SK-N-SH treated with all-trans-retinoic acid at 6 μM for 48 hours (cell line): ENCODE results near the gene RNF148.

Experiments
- BACH2 ChIP-seq: fragments of 250-450 bp; sonication (Bioruptor Pico); IDR thresholded peaks from 2 replicates; pipeline ENCODE4 v1.9.0; 2021; ENCODE audit warnings: mild to moderate bottlenecking, borderline replicate concordance
- ESRRG ChIP-seq: fragments of 250-450 bp; sonication (Bioruptor Pico); IDR thresholded peaks from 2 replicates; pipeline ENCODE4 v1.6.1; 2021; ENCODE audit warnings: mild to moderate bottlenecking
- ISL1 ChIP-seq: fragments of 250-450 bp; sonication (Bioruptor Pico); IDR thresholded peaks from 2 replicates; pipeline ENCODE4 v2.1.2; 2022; ENCODE audit warnings: mild to moderate bottlenecking, moderate library complexity
- OSR1 ChIP-seq: fragments of 250-450 bp; sonication (Bioruptor Pico); IDR thresholded peaks from 2 replicates; pipeline ENCODE4 v1.8.0; 2022; ENCODE audit warnings: moderate library complexity, mild to moderate bottlenecking, inconsistent platforms
- ZFP3 ChIP-seq: fragments of 250-450 bp; sonication (Bioruptor Pico); IDR thresholded peaks from 2 replicates; pipeline ENCODE4 v1.5.0; 2020; ENCODE audit warnings: mild to moderate bottlenecking, moderate library complexity
- TF ChIP-seq, protein P1 (sequence below): fragments of 250-450 bp; sonication (Bioruptor Pico); IDR thresholded peaks from 2 replicates; pipeline ENCODE4 v1.8.0; 2020; ENCODE audit warnings: mild to moderate bottlenecking, moderate library complexity, borderline replicate concordance

DNA sequence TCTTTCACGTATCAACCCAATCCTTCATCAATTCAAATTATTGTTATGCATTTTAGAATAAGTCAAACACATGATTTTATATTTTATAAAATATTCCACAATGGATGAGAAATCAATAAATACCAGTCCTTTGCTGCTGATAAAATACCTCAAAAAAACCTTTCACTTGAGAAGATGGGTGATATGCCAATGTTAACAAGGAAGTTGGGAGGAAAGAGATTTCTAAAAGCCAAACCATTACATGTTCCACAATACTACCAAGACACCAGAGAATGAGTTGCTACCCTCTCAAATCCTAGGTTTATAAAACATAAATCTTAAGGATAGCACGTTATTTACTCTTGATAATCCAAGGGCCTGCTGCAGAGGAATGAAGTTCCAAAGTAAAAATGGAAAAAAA lies 18.2 kb downstream of the RNF148 start:
- TF ChIP-seq OSR1 (CRISPR knock-in tag) (no peak), BACH2 (CRISPR knock-in tag) (no peak), ESRRG (no peak), ZFP3 (no peak), ISL1 (CRISPR knock-in tag) (no peak)
- TF ChIP-seq, protein P1, sequence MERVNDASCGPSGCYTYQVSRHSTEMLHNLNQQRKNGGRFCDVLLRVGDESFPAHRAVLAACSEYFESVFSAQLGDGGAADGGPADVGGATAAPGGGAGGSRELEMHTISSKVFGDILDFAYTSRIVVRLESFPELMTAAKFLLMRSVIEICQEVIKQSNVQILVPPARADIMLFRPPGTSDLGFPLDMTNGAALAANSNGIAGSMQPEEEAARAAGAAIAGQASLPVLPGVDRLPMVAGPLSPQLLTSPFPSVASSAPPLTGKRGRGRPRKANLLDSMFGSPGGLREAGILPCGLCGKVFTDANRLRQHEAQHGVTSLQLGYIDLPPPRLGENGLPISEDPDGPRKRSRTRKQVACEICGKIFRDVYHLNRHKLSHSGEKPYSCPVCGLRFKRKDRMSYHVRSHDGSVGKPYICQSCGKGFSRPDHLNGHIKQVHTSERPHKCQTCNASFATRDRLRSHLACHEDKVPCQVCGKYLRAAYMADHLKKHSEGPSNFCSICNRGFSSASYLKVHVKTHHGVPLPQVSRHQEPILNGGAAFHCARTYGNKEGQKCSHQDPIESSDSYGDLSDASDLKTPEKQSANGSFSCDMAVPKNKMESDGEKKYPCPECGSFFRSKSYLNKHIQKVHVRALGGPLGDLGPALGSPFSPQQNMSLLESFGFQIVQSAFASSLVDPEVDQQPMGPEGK (CRISPR knock-in tag), result no peak
